Measurements from ENCODE around the gene IRF2.

The IRF2 gene

GRCh38 chr4:184368290-184368689, 106.1 kb downstream of the IRF2 start:
- DNase-seq (ENCODE audit: low read depth): no peak

- no peak for DNase-seq (ENCODE audit: low read depth)
These were observed 110.0 kb downstream of the IRF2 start for GRCh38 chr4:184364100-184364921.

- DNase-seq (ENCODE audit: low read depth): no peak
These were observed 111.1 kb downstream of the IRF2 start for GRCh38 chr4:184363258-184363657.

GRCh38 chr4:184362396-184362795, 112.0 kb downstream of the IRF2 start:
- no peak for DNase-seq (ENCODE audit: low read depth)

- DNase-seq (ENCODE audit: low read depth): no peak
These were observed 112.9 kb downstream of the IRF2 start for GRCh38 chr4:184361443-184361842.

GRCh38 chr4:184359888-184360287, 114.5 kb downstream of the IRF2 start:
- DNase-seq (ENCODE audit: low read depth): no peak

- DNase-seq (ENCODE audit: low read depth): no peak
These were observed 115.7 kb downstream of the IRF2 start for GRCh38 chr4:184358521-184359232.

- no peak for DNase-seq (ENCODE audit: low read depth)
These were observed 116.6 kb downstream of the IRF2 start for GRCh38 chr4:184357772-184358171.

GRCh38 chr4:184357165-184357564, 117.2 kb downstream of the IRF2 start:
- no peak for DNase-seq (ENCODE audit: low read depth)

- no peak for DNase-seq (ENCODE audit: low read depth)
These were observed 118.0 kb downstream of the IRF2 start for GRCh38 chr4:184356366-184356765.

GRCh38 chr4:184355857-184356256, 118.5 kb downstream of the IRF2 start:
- DNase-seq (ENCODE audit: low read depth): no peak

- DNase-seq (ENCODE audit: low read depth): no peak
These were observed 119.2 kb downstream of the IRF2 start for GRCh38 chr4:184355111-184355604.

- no peak for DNase-seq (ENCODE audit: low read depth)
These were observed 121.5 kb downstream of the IRF2 start for GRCh38 chr4:184352891-184353290.

GRCh38 chr4:184351560-184352451, 122.5 kb downstream of the IRF2 start:
- no peak for DNase-seq (ENCODE audit: low read depth)

GRCh38 chr4:184350964-184351363, 123.4 kb downstream of the IRF2 start:
- DNase-seq (ENCODE audit: low read depth): no peak

- no peak for DNase-seq (ENCODE audit: low read depth)
These were observed 124.0 kb downstream of the IRF2 start for GRCh38 chr4:184350213-184350817.

GRCh38 chr4:184349283-184350039, 124.9 kb downstream of the IRF2 start:
- no peak for DNase-seq (ENCODE audit: low read depth)

- DNase-seq (ENCODE audit: low read depth): no peak
These were observed 125.8 kb downstream of the IRF2 start for GRCh38 chr4:184348311-184349233.

GRCh38 chr4:184347251-184348239, 126.8 kb downstream of the IRF2 start:
- no peak for DNase-seq (ENCODE audit: low read depth)

Measured in activated T-cell treated with anti-CD3 and anti-CD28 coated beads for 24 hours (primary cell).